NCI-H128 (cell line): ENCODE results near the gene ARID3A.

Experiments
- DNase-seq: peaks from one replicate; lab custom pipeline; 2025; ENCODE audit not compliant: unreplicated experiment; lab: John Stamatoyannopoulos, UW

ARID3A gene

DNA sequence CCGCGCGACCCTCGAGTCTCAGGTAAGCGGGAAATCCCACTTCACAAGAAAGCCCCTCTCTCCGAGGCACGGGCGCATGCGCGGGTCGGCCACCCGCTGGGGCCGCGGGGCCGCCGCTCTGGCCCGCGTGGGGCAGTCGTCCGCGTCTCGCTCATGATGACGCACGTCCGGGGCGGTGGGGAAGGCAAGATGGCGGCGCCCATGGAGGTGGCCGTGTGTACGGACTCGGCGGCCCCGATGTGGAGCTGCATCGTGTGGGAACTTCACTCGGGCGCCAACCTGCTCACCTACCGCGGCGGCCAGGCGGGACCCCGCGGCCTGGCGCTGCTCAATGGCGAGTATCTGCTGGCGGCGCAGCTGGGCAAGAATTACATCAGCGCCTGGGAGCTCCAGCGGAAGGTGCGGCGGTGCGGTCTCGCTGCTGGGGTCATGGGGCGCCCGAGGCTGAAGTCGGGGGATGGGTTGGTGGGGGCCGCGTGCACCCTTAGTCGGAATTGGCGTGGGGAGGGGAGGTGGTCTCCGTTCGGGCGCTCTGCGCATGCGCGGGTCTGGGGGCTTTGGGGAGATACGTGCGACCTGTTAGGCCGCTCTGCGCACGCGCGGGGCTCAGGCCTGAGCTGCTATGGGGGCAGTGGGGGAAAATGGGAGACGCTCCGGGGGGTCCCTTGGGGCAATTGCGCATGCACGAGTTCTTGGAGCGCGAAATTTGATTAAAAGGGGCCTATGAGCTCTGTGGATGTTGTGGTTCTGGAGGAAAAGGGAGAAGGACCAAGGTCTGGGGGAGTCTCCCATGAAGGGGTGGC, 58.5 kb downstream of the ARID3A start, which contains the start of gene WDR18:
WDR18 (plus strand) TSS at position 181 of the 803 bp plus-strand sequence; CDS start at position 190, 9 bp downstream.
- DNase-seq, result peak; percentile 80

- no peak for DNase-seq
Observed at GRCh38 chr19:986083-986482, 60.2 kb downstream of the ARID3A start.

- DNase-seq, result no peak
Observed at GRCh38 chr19:988081-988480, 62.2 kb downstream of the ARID3A start.

DNA sequence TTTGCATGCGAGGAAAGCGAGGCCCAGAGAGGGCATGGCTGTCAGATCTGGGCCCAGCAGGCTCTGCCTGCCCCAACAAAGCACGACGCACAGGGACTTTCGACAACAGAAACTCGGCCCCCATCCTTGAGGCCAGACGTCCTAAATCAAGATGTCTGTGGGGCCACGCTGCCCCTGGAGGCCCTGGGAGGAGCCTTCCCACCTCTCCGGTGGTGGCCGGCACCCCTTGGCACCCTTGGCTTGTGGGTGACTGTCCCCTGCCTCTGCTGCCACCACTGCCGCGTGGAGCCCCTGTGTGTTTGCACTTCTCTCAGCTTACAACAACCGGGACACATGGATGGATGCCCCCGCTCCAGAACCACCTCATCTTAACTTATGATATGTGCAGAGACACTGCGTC, 62.7 kb downstream of the ARID3A start:
- no peak for DNase-seq

- no peak for DNase-seq
Observed at GRCh38 chr19:989381-990081, 63.7 kb downstream of the ARID3A start.

GRCh38 chr19:990119-990571, 64.3 kb downstream of the ARID3A start:
- no peak for DNase-seq

- DNase-seq, result no peak
Observed at GRCh38 chr19:990746-991145, 64.9 kb downstream of the ARID3A start.

GRCh38 chr19:991174-991931, 65.5 kb downstream of the ARID3A start:
- no peak for DNase-seq

DNA sequence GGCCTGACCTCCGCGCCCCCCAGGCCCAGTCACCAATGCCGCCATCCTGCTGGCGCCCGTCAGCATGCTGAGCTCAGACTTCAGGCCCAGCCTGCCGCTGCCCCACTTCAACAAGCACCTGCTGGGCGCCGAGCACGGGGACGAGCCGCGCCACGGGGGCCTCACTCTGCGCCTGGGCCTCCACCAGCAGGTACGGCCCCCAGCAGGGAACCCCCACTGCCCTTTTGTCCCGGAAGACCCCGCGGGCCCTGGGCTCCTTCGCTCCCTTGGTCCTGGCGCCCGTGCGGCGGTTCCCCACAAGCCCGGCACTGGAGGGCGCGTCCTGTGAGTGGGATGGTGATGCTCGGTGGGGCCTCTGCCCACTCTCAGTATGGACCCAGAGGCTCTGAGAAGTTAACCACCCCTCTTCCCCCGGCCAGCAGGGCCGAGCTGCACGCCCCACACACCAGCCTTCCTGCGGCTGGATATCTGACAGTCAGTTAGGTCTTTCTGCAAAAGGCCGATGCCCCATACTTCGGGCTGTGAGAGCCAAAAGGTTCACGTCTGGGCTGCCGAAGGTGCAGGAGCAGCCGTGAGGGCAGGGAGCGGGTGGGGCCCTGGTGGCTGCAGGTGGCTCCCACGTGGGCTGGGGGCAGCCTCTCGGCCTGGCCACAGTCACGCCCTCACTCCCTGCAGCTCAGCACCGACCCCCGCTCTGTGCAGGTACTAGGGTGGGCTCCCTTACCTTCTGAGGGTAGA, 66.3 kb downstream of the ARID3A start:
- DNase-seq, result no peak

GRCh38 chr19:992670-993055, 66.8 kb downstream of the ARID3A start:
- DNase-seq, result no peak

DNA sequence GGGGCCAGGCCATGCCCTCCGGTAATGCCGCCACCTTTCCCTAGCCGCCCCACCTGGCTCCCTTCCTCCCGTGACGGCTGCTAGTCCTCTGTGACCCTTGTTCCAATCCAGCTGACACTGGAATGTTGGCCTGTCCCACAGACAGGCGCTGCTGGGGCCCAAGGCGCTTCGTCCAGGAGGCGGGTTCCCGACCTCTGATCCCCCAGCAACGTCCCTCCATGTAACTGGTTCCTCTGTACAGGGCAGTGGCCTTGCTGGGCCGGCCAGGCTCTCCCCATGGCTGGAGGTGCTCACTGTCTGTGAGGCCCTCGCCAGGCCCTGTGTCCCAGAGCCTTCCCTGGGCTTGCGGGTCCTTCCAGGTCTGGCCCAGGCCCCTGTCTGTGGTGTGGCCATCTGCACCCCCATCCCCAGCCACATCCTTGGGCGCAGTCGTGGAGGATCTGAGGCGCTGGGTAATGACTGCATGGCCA, 67.6 kb downstream of the ARID3A start:
- DNase-seq, result no peak

DNA sequence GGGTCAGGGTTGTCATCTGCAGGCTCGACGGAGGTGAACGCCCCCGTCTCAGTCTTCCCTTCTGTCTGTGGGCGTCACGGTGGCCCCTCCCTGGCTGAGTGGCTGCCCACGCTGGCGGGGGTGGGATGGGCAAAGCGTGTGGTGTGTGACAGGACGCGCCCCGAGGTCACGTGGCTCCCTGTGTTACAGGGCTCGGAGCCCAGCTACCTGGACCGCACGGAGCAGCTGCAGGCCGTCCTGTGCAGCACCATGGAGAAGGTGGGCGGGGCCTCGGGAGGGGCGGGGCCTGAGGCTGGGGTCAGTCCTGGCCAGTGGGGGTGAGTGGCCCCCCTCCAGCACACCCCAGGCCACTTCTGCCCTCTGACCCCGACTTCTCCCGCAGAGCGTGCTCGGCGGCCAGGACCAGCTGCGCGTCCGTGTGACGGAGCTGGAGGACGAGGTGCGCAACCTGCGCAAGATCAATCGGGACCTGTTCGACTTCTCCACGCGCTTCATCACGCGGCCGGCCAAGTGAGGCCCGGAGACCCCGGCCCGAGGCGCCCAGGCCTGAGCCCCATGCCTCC, 68.1 kb downstream of the ARID3A start:
- no peak for DNase-seq

- no peak for DNase-seq
Observed at GRCh38 chr19:994516-994915, 68.7 kb downstream of the ARID3A start.

DNA sequence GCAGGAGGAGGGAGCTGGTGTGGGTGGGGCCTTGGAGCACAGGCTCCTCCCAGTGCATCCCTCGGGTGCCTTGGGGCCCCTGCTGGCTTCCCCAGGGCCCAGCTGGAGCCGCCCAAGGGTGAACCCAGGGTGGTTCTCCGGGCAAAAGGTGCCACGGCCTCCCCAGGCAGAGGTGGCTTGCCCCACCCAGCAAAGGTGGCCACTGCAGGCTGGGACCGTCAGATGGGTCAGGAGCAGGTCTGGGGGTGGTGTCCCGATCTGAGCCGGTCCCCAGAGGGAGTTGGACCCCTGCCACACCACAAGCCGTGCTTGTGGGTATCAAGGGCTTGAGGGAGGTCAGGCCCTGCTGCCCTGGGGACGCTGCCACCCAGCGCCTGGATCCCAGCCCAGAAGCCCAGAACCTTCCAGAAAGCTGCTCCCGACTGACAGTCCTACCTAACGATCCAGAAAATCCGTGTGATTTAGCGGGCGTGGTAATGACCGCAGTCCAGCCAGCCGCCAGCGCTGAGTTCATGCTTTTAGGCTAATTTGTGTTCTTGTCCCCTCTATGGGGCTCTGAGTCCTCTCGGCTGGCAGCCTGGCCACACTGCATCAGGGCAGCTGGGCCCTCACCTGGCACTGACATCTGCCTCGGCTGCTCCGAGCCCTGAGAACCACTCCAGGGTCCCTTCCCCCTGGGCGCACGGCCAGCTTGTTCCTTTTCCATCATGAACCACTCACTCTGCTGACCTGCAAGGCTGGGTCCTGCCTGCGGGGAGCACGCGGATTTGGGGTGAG, 69.4 kb downstream of the ARID3A start:
- DNase-seq, result no peak

- DNase-seq, result no peak
Observed at GRCh38 chr19:996051-996838, 70.4 kb downstream of the ARID3A start.

- DNase-seq, result no peak
Observed at GRCh38 chr19:998064-998463, 72.2 kb downstream of the ARID3A start.

DNA sequence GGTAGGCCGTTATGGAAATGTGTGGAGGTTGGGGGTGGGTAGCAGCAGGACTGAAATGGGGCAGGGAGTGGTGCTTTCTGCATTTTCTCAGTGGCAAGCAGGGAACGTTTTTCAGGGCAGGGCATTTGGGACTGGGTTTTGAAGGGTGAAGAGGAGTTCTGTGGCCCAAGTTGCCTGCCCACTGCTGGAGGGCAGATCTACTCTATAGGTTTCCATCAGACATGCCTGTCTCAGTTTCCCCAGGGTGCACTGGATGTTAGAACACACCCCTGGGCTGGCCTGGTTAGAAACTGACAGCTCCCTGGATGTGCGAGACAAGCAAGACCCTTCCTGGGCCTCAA, 73.5 kb downstream of the ARID3A start:
- no peak for DNase-seq

DNA sequence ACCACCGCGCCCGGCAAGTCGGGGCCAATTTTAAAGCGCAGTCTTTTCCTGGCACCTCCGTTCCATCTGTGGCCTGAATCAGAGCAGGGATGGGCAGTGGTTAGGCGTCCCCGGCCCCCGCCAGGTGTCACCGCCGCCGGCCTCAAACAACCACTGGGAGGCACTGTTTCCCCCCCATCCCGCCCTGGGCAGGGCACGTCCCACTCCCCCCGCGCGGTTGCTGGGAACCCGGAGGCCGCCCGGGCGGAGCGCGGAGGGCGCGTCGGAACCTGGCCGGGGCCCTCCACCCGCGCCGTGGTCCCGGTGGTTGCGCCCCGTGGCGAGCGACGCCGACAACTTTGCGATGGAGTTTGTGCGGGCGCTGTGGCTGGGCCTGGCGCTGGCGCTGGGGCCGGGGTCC, 74.3 kb downstream of the ARID3A start, which contains the start of gene GRIN3B:
GRIN3B (plus strand) TSS at position 325 of the 400 bp plus-strand sequence; CDS start at position 344, 19 bp downstream.
- no peak for DNase-seq
